ENCODE measurements around the gene HMGN2. TPM values are rescaled to one million over a fixed set of nuclear protein-coding genes. Genes with fewer than 3 reads are reported as not detected.

HMGN2 gene
- polyA plus RNA-seq (2013, experiment 1 of 2), result 520 TPM
- 529 TPM for polyA plus RNA-seq (2013, experiment 2 of 2)

DNA sequence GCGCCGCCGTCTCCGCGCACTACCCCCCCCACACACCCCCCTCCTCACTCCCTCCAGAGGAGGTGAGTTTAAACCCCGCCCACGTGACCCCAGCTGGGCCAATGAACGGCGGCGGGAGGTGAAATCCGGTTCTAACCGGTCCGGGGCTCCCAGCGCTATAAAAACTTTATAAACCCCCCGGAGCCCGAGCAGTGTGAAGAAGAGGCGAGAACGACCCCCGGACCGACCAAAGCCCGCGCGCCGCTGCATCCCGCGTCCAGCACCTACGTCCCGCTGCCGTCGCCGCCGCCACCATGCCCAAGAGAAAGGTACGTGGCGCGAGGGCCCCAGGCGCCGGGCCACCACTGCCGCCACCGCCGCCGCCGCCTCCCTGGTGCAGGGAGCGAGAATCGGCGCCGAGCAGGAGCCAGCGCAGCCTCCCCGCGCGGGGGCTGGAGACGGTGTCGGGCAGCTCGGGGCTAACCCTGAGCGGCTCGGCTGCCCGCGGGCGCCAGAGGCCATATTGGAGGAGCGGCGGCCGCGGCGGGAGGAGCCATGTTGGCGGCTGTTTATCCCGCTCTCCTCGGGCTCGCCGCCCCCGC, at the start of gene HMGN2:
Gene HMGN2, plus strand, starts transcription at position 121 of the 581 bp plus-strand sequence. Its CDS starts 173 bp downstream, at position 294.
- H3K4me1 ChIP-seq (ENCODE audit: control insufficient read depth, insufficient read depth, low read length, poor library complexity, severe bottlenecking), result peaks cover 22% of the 10 kb centered on the region
- H3K36me3 ChIP-seq (ENCODE audit: control insufficient read depth, insufficient read depth, low read length), result peaks cover 62% of the 10 kb centered on the region
- H3K9me3 ChIP-seq (ENCODE audit: control insufficient read depth, low read length), result no peaks in the 10 kb centered on the region
- WGBS, 2 experiments (ENCODE audit: insufficient coverage in 2 of 2), result 0% methylated on average over 19 to 46 of the region's 69 CpGs
- H3K4me3 ChIP-seq (ENCODE audit: extremely low read depth, insufficient read depth, low read length, poor library complexity, severe bottlenecking), result peak within 1 kb of the TSS; percentile 85
- peak within 1 kb of the TSS; percentile 100 for H3K27ac ChIP-seq (ENCODE audit: low read depth, low read length, severe bottlenecking)

DNA sequence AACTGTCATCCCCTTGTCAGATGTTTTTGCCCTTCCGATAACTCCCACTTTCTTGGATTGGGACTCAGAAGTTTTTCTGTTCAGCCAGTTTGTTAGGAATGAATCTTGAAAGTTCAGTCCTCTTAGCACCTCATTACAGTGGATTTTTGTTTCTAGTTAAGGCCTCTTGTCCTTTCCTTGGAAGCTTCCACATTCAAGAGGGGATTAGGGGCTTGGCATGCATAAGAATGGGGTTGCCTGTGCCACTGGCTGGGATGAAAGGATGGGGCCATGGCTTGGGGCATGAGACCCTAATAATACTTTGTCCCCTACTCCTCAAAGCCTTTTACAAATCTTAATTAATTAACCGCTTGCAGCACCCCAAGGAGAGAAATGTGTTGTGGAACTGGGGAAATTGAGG, 42.5 kb upstream of the HMGN2 start:
- Histone ChIP-seq H3K4me3 (ENCODE audit: extremely low read depth, insufficient read depth, low read length, poor library complexity, severe bottlenecking) (no peak overlapping the region), H3K27ac (ENCODE audit: low read depth, low read length, severe bottlenecking) (no peak overlapping the region), H3K9me3 (ENCODE audit: control insufficient read depth, low read length) (no peaks in the 10 kb centered on the region), H3K4me1 (ENCODE audit: control insufficient read depth, insufficient read depth, low read length, poor library complexity, severe bottlenecking) (peaks cover 13% of the 10 kb centered on the region), H3K36me3 (ENCODE audit: control insufficient read depth, insufficient read depth, low read length) (peaks cover 71% of the 10 kb centered on the region)
- 100% methylated on average over 1 of the region's 2 CpGs; no CpG with 5 or more reads in 1 of the 2 experiments for WGBS, 2 experiments (ENCODE audit: insufficient coverage in 2 of 2)

GRCh38 chr1:26431979-26432695, 40.1 kb upstream of the HMGN2 start, which contains the start of gene DHDDS:
Gene DHDDS (plus strand): TSS chr1:26432321. CDS start chr1:26432946, 625 bp downstream.
- WGBS, 2 experiments (ENCODE audit: insufficient coverage in 2 of 2), result 0% methylated on average over 34 to 42 of the region's 45 CpGs
- peaks cover 70% of the 10 kb centered on the region for H3K36me3 ChIP-seq (ENCODE audit: control insufficient read depth, insufficient read depth, low read length)
- peak within 1 kb of the TSS; percentile 77 for H3K27ac ChIP-seq (ENCODE audit: low read depth, low read length, severe bottlenecking)
- H3K4me3 ChIP-seq (ENCODE audit: extremely low read depth, insufficient read depth, low read length, poor library complexity, severe bottlenecking), result peak within 1 kb of the TSS; percentile 73
- no peaks in the 10 kb centered on the region for H3K9me3 ChIP-seq (ENCODE audit: control insufficient read depth, low read length)
- peaks cover 13% of the 10 kb centered on the region for H3K4me1 ChIP-seq (ENCODE audit: control insufficient read depth, insufficient read depth, low read length, poor library complexity, severe bottlenecking)

GRCh38 chr1:26432793-26433192, 39.4 kb upstream of the HMGN2 start:
- Histone ChIP-seq H3K27ac (ENCODE audit: low read depth, low read length, severe bottlenecking) (peak overlapping the region; percentile 77), H3K4me3 (ENCODE audit: extremely low read depth, insufficient read depth, low read length, poor library complexity, severe bottlenecking) (peak overlapping the region; percentile 73), H3K36me3 (ENCODE audit: control insufficient read depth, insufficient read depth, low read length) (peaks cover 70% of the 10 kb centered on the region), H3K9me3 (ENCODE audit: control insufficient read depth, low read length) (no peaks in the 10 kb centered on the region), H3K4me1 (ENCODE audit: control insufficient read depth, insufficient read depth, low read length, poor library complexity, severe bottlenecking) (peaks cover 13% of the 10 kb centered on the region)
- 60 to 94% methylated on average over 1 to 2 of the region's 3 CpGs for WGBS, 2 experiments (ENCODE audit: insufficient coverage in 2 of 2)

DNA sequence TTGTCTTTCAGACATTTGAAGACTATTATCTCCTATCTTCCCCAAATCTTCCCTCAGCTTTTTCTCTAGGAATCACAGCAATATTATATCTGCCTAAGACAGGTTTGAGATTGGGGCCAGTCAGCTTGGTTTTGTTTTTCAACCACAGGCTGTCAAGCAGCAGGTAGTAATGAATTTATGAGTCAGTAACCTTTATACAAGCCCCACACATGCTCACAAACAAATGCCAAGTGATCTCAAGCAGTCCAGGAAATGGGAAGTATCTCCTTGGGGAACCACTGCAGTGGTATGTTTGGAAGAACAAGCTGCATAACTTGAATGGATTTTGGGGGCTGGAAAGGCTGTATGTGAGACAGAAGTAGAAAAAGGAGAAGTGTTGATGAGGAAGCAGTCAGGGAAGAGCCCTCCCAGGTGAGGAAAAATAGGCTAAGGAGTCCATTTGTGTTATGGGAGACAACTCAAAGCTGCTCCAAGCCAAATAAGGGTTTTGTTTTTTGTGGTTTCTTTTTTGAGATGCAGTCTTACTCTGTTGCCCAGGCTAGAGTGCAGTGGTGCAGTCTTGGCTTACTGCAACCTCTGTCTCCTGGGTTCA, 38.0 kb upstream of the HMGN2 start:
- no peak overlapping the region for H3K27ac ChIP-seq (ENCODE audit: low read depth, low read length, severe bottlenecking)
- H3K9me3 ChIP-seq (ENCODE audit: control insufficient read depth, low read length), result no peaks in the 10 kb centered on the region
- no peak overlapping the region for H3K4me3 ChIP-seq (ENCODE audit: extremely low read depth, insufficient read depth, low read length, poor library complexity, severe bottlenecking)
- peaks cover 13% of the 10 kb centered on the region for H3K4me1 ChIP-seq (ENCODE audit: control insufficient read depth, insufficient read depth, low read length, poor library complexity, severe bottlenecking)
- H3K36me3 ChIP-seq (ENCODE audit: control insufficient read depth, insufficient read depth, low read length), result peaks cover 70% of the 10 kb centered on the region

GRCh38 chr1:26438041-26438440, 34.2 kb upstream of the HMGN2 start:
- Histone ChIP-seq H3K4me1 (ENCODE audit: control insufficient read depth, insufficient read depth, low read length, poor library complexity, severe bottlenecking) (peaks cover 9% of the 10 kb centered on the region), H3K27ac (ENCODE audit: low read depth, low read length, severe bottlenecking) (no peak overlapping the region), H3K36me3 (ENCODE audit: control insufficient read depth, insufficient read depth, low read length) (peaks cover 96% of the 10 kb centered on the region), H3K9me3 (ENCODE audit: control insufficient read depth, low read length) (no peaks in the 10 kb centered on the region), H3K4me3 (ENCODE audit: extremely low read depth, insufficient read depth, low read length, poor library complexity, severe bottlenecking) (no peak overlapping the region)
- WGBS, 2 experiments (ENCODE audit: insufficient coverage in 2 of 2), result 91 to 98% methylated on average over 6 of the region's 6 CpGs

- Histone ChIP-seq H3K27ac (ENCODE audit: low read depth, low read length, severe bottlenecking) (no peak overlapping the region), H3K9me3 (ENCODE audit: control insufficient read depth, low read length) (no peaks in the 10 kb centered on the region), H3K4me3 (ENCODE audit: extremely low read depth, insufficient read depth, low read length, poor library complexity, severe bottlenecking) (no peak overlapping the region), H3K36me3 (ENCODE audit: control insufficient read depth, insufficient read depth, low read length) (peaks cover 98% of the 10 kb centered on the region), H3K4me1 (ENCODE audit: control insufficient read depth, insufficient read depth, low read length, poor library complexity, severe bottlenecking) (no peaks in the 10 kb centered on the region)
- WGBS, 2 experiments (ENCODE audit: insufficient coverage in 2 of 2), result 80% methylated on average over 1 of the region's 2 CpGs; no CpG with 5 or more reads in 1 of the 2 experiments
Observed at GRCh38 chr1:26440259-26440658, 32.0 kb upstream of the HMGN2 start.

DNA sequence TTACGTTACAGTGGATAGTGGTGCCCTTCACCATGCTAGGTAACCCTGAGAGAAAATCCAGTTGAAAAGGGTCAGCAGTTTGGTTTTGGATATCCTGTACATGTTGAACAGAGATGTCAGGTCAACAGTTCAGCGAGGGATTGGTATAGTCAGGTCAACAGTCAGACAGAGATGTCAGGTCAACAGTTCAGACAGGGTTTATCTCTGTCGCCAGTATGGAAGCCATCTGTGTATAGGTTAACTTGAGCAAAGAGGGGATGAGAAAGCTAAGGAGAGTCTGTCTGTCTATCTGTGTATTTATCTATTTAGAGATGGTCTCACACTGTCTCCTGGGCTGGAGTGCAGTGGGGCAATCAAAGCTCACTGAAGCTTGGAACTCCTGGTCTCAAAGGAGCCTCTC, 22.4 kb upstream of the HMGN2 start:
- Histone ChIP-seq H3K36me3 (ENCODE audit: control insufficient read depth, insufficient read depth, low read length) (peaks cover 92% of the 10 kb centered on the region), H3K4me1 (ENCODE audit: control insufficient read depth, insufficient read depth, low read length, poor library complexity, severe bottlenecking) (no peaks in the 10 kb centered on the region), H3K4me3 (ENCODE audit: extremely low read depth, insufficient read depth, low read length, poor library complexity, severe bottlenecking) (no peak overlapping the region), H3K27ac (ENCODE audit: low read depth, low read length, severe bottlenecking) (no peak overlapping the region), H3K9me3 (ENCODE audit: control insufficient read depth, low read length) (no peaks in the 10 kb centered on the region)
- WGBS, 2 experiments (ENCODE audit: insufficient coverage in 2 of 2), result 92 to 95% methylated on average over 3 of the region's 3 CpGs

DNA sequence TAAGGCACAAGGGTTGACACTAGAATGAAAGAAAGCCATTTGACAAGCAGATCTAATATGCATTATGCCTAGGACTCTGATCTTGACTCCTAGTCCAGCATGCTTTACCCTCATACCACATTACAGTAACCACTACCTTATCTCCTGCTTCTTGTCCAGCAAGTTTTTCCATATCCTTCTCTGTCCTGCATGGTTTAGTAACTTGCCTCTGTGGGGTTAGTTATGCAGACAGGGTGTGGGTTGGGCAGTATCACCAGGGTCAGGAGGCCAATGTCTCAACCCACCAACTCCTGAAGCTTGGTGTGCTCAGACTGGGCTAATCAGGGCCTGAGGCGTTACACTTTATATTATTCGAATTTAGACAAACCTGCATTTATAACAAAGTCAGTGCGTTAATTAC, 21.3 kb upstream of the HMGN2 start:
- Histone ChIP-seq H3K36me3 (ENCODE audit: control insufficient read depth, insufficient read depth, low read length) (peaks cover 93% of the 10 kb centered on the region), H3K4me1 (ENCODE audit: control insufficient read depth, insufficient read depth, low read length, poor library complexity, severe bottlenecking) (no peaks in the 10 kb centered on the region), H3K4me3 (ENCODE audit: extremely low read depth, insufficient read depth, low read length, poor library complexity, severe bottlenecking) (no peak overlapping the region), H3K27ac (ENCODE audit: low read depth, low read length, severe bottlenecking) (no peak overlapping the region), H3K9me3 (ENCODE audit: control insufficient read depth, low read length) (no peaks in the 10 kb centered on the region)
- 92 to 100% methylated on average over 2 to 3 of the region's 3 CpGs for WGBS, 2 experiments (ENCODE audit: insufficient coverage in 2 of 2)

DNA sequence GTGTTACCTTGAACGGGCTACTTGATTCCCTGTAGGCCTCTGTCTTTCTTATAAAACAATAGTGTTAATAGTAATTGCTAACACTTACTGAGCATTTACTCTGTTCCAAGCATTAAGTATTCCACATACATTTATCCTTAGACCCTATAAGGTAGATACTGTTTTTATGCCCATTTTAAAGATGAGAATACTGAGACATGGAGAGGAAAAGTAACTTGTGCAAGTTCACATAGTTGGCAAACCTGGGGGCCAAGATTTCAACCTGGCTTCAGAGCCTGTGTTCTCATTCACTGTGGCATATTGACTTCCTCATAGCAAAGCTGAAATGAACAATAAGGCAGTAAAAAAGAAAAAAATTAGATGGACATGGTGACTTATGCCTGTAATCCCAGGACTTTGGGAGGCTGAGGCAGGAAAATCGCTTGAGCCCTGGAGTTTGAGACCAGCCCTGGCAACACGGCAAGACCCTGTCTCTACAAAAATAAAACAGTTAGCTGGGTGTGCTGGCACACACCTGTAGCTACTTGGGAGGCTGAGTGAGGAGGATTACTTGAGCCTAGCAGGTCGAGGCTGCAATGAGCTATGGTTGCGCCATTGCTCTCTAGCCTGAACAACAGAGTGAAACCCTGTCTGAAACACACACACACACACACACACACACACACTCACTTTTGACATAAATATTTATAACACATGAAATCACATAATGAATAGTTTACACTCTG, 19.6 kb upstream of the HMGN2 start:
- Histone ChIP-seq H3K9me3 (ENCODE audit: control insufficient read depth, low read length) (no peaks in the 10 kb centered on the region), H3K4me1 (ENCODE audit: control insufficient read depth, insufficient read depth, low read length, poor library complexity, severe bottlenecking) (no peaks in the 10 kb centered on the region), H3K27ac (ENCODE audit: low read depth, low read length, severe bottlenecking) (no peak overlapping the region), H3K4me3 (ENCODE audit: extremely low read depth, insufficient read depth, low read length, poor library complexity, severe bottlenecking) (no peak overlapping the region), H3K36me3 (ENCODE audit: control insufficient read depth, insufficient read depth, low read length) (peaks cover 88% of the 10 kb centered on the region)
- 95 to 100% methylated on average over 2 to 4 of the region's 5 CpGs for WGBS, 2 experiments (ENCODE audit: insufficient coverage in 2 of 2)
